Activated T-cell treated with anti-CD3 and anti-CD28 coated beads, Interleukin-2, amount 50 U/mL, for 48 hours (primary cell): ENCODE results near the gene GSTP1.
A peak's percentile ranks its signal among the peaks of the same experiment; 100 is the strongest.
"Not testable (repeated sequence)": the region's sequence is repeated elsewhere in the genome, so short reads cannot be mapped to it uniquely, and the experiment has no call there.

ENCODE experiments used
- DNase-seq, 2 experiments: peaks; one replicate each; pipeline ENCODE4 v3.0.0-alpha.2; 2020

GSTP1 gene

GRCh38 chr11:67599149-67599548 lies 15.5 kb downstream of the GSTP1 start:
- no peak for DNase-seq

DNA sequence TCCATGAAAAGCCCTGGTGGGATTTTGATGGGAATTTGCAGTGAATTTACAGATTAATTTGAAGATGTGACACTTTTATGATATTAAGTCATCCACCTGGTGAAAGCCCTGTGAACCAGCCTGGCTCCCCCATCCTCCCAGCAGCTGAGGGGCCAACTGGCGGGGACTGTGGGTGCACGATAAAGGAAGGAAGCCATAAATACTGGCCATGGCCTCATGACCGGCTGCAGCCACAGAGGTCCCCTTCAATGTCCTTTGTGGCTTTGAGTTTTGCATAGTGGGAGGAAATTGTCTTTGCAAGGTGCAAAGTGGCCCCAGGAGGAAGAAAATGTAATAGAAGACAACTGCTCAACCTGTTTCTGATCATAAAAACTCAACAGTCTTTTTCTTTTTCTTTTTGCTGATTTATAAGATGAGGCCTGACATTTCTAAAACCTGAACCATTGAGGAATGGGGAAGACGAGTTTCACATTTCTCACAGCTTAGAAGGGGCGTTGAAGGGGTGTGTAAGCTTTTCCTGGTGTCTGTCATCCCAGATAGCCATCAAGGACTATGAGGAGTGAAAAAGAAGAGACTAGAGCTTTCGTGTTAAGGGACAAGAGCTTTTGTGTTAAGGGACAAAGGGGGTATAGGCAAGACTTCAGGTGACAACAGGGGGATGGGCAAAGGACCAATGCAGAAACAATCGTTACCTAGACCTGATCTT lies 16.9 kb downstream of the GSTP1 start:
- no peak for DNase-seq

DNA sequence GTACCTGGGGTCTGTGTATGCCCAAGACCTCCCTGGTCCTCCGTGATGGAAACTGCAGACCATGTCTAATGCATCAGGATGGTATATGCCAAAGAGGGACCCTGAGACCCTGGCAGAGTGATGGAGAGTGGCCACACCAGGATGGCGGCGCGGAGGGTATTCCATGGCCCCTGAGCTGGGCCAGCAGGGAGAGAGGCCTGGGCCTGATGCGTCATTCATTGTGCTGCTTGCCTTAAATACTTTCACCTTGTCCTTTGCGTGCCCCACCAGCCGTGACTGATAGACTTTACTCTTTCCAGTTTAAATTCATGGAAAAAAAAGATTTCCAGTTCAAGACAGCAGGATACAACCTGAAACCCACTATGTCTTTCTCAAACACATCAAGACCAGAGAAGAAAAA lies 17.5 kb downstream of the GSTP1 start:
- no peak for DNase-seq

GRCh38 chr11:67604119-67604518 lies 20.5 kb downstream of the GSTP1 start:
- not testable (repeated sequence) for DNase-seq

DNA sequence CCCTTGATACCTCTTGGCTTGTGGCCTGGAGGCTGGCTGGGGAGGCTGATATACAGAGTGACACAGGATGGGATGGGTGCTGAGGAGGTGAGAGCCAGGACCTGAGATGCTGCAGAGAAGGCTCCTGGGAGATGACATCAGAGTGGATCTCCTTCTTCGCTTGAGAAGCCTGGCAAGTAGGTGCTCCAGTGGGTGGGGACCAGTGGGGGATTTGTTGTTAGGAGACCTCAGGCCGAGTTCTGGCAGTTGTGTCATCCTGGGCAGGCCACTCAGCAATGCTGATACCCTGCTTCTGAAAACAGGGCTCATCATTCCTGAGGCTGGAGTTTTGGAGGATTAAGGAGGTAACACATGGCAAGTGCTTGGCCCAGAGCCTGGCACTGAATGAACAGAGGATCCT lies 21.2 kb downstream of the GSTP1 start:
- DNase-seq: no peak

DNA sequence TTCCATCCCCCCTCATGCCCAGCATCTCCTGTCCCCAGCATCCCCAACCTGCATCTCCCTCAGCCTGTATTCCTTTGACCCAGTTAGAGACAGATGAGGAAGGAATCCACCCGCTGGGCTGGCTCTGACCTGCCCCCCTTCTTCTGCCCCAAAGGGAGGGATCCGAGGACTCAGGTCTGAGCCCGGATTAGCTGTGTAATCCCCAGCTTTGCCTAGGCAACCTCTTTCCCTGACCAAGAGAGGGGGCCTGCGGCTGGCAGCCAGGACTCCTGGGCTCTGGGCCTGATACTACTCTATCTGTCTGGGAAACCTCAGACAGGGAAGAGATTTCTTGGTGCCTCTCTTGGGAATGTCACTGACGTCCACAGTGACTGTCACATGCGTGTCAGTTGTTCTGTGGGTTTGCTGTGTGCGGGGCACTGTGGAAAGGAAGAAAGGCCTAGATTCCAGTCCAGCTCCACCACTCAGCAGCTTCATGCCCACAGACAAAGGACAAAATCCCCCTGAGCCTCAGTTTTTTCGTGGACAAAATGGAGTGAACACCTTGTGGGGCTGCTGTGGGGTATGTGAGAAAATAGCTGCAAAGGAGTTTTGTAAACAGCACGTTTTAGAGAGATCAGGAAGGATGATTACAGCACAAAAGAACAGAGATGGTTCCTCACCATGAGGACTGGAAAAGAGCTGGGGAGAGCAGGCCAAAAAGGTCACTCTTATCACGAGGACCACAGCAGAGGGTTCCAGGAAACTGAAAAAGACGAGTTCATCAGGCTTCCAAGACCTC lies 21.8 kb downstream of the GSTP1 start:
- no peak for DNase-seq

DNA sequence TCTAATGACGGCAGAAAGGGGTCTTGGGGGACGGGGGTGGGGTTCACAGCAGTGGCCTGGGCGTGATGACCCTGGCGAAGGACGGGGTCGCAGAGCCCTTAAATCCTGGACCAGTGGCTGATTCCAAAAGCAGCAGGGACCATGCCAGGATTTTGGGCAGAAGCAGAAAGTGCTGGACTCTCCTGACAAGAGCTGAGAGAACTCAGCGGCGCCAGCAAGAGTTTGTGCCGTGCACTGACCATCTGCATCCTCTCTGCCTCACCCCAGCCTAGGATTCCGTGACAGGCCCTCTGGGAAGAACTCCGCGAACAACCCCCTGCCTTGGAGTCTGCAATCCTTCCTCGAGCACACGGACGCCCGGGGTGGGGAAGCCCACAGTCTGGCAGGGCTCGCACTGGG lies 22.5 kb downstream of the GSTP1 start:
- DNase-seq: no peak

DNA sequence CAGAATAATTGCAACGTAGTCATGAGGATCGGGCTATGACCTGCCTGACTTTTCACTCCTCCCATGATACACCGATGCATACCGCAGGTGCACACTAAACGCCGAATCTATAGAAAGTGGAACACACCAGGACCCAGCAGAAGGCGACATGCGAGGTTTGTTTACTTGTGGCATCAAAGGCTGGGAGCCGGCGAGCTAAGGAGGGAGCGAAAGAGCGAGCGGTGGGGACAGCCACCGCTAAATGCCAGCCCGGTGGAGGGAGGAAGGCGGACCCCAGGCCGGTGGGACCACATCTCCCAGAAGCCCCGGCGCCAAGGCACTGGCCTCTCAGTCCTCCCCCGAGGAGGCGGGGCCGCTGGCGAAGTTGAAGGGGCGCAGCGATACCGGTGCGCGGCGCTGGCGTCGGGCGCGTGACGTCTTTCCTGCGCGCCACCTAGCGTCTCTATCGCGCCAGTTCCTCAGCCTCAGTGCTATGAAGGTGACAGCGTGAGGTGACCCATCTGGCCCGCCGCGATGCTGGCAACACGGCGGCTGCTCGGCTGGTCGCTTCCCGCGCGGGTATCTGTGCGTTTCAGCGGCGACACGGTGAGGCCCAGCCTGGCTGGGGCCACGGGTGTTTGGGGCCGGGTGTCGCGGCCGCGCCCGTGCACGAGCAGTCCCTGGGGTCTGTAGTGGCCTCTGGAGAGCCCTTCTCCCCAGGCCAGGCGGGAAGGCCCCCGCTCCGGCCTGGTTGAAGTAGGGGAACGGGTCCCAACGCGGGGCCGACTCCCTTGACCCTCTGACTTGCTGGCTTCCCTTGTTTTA lies 23.1 kb downstream of the GSTP1 start, which contains the start of gene NDUFV1:
Gene NDUFV1, plus strand, starts transcription at position 445 of the 804 bp plus-strand sequence. Its CDS starts 69 bp downstream, at position 514.
- DNase-seq: peak; percentile 98

DNA sequence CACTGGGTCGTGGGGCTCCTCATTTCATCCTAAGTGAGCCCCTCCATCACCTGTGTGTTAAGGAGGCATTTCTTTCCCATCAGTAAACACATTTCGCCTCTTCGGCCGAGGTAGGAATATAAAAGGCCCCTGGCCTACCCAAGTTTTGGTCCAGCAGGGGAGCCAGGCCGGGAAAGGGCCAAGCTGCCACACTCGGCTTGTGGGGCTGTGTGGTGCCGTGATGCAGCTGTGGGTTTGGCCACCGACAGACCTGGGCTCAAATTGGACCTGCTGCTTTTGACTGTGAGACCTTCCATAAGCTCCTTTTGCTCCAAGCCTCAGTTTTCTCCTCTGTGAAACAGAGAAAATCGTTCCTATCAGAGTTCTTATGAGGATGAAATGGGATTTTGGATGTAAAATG lies 23.9 kb downstream of the GSTP1 start:
- DNase-seq: no peak

- DNase-seq: no peak
Measured at GRCh38 chr11:67608486-67608885, 24.9 kb downstream of the GSTP1 start.

DNA sequence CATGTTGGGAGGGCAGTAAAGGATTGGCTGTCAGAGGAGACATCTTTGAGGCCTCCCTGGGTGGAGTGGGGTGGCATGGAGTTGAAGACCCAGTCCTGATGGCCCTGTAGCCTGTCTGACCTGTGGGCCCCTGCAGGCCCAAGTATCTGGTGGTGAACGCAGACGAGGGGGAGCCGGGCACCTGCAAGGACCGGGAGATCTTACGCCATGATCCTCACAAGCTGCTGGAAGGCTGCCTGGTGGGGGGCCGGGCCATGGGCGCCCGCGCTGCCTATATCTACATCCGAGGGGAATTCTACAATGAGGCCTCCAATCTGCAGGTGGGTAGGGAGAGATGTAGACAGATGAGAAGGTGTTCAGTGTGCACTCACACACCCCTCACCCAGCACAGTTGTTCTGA lies 25.7 kb downstream of the GSTP1 start:
- no peak for DNase-seq

GRCh38 chr11:67610302-67610868 lies 26.8 kb downstream of the GSTP1 start:
- DNase-seq: no peak

DNA sequence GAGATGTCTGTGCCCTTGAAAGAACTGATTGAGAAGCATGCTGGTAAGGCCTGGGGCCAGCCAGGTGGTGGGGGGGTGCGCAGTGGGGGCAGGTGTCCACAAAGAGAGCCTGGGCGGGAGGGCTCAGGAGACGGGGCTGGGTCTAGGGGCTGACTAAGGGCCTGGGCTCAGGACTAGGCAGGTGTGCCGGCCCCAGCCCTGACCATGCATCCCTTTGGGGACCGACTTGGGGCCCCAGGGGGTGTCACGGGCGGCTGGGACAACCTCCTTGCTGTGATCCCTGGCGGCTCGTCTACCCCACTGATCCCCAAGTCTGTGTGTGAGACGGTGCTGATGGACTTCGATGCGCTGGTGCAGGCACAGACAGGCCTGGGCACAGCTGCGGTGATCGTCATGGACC lies 27.6 kb downstream of the GSTP1 start:
- no peak for DNase-seq

GRCh38 chr11:67611704-67612587 lies 28.3 kb downstream of the GSTP1 start:
- no peak for DNase-seq

- no peak for DNase-seq
Measured at GRCh38 chr11:67612751-67613150, 29.1 kb downstream of the GSTP1 start.

DNA sequence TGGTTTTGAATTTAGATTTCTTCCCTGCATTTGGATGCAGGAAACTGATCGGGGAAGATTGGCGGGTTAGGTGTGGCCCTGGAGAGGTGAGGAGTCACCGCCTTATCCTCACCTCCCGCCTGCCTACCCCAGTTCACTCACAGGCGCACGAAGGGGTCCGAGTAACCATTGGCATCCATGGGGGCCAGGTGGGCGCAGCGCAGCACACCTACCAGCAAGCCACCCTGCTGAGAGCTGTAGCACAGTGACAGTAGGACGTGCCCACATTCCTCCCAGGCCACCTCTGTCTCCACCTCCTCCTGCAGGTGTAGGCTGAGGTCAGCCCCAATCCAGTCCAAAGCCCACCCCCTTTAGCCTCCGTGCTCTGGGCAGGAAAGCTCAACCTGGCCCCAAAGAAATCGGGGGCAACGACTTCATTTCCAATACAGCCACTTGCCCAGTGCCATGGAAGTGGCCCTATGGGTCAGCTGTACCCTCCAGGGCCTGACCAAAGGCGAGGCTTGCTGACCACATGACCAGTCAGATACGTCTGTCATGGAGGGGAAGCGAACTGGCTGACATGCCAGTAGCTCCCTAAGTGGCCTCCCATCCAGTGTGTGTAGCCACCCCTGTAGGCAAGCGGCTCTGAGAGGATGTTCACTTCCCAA lies 29.8 kb downstream of the GSTP1 start:
- no peak for DNase-seq

GRCh38 chr11:67613960-67614715 lies 30.5 kb downstream of the GSTP1 start:
- DNase-seq: peak; percentile 87 to 89

- peak; percentile 79 to 81 for DNase-seq
Measured at GRCh38 chr11:67614730-67615714, 31.4 kb downstream of the GSTP1 start.

DNA sequence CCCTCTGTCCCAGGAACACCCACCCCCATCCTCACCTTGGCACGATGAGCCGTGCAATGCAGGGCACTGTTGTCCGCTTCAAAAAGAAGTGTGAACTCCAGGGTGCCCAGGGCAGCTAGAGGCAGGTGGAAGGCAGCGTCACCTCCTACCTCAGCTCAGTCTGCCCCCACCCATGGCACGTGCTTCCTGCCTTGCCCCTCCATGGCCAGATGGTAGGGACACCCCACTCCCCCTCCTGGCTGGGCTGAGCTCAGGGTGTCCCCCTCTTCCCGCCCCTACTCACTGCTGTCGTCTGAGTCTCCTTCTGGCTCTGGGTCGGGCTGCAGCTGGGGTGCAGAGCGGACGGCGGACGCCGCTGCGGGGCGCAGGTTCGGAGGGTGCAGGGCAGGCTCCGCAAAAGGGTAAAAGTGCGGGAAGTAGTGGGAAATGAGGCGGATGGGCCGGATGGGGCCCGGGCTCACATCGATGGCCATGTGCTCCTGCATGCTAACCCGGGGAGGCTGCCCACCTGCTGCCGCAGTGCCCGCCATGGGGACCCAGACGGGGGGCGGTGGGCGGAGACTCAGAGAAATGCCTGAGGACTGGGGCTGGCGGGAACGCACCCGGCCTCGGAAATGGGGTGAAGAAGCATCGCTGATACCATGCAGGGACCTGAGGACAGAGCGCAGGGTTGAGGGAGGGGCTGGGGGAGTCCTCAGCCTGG lies 32.3 kb downstream of the GSTP1 start:
- DNase-seq: no peak
